HEK293 (cell line): ENCODE data around the gene CEP72.

ENCODE experiments used
- CTCF ChIA-PET: fragments of 350-600 bp; formaldehyde crosslinking; extraction: SDS; loops from one replicate; lab custom pipeline; 2021; ENCODE audit warnings: antibody characterized with exemption; lab: Yijun Ruan, JAX
- POLR2A ChIA-PET: fragments of 300-600 bp; formaldehyde crosslinking; extraction: SDS; loops from one replicate; lab custom pipeline; 2020; ENCODE audit warnings: antibody characterized with exemption, inconsistent platforms; lab: Yijun Ruan, JAX
- H3K27ac ChIP-seq: fragments of 200-500 bp; sonication (Bioruptor generic); 2 replicates; pipeline ENCODE4 v1.5.1; 2014; ENCODE audit warnings: low read depth, low read length, control low read depth, inconsistent platforms; ENCODE audit errors: extremely low read depth
- H3K36me3 ChIP-seq, 2 experiments: fragments of 200-500 bp in 1 of 2; sonication (Bioruptor generic) in 1 of 2; 1 replicate in 1 of 2; 2 replicates in 1 of 2; pipeline ENCODE4 v1.5.1; 2014 to 2017; ENCODE audit warnings: inconsistent platforms in 2 of 2, low read length in 2 of 2; ENCODE audit not compliant: control insufficient read depth in 2 of 2, insufficient read depth in 1 of 2
- H3K4me1 ChIP-seq: fragments of 200-500 bp; sonication (Bioruptor generic); 2 replicates; pipeline ENCODE4 v1.5.1; 2014; ENCODE audit warnings: mild to moderate bottlenecking, low read length, inconsistent platforms; ENCODE audit not compliant: control insufficient read depth, insufficient read depth
- H3K4me3 ChIP-seq: 2 replicates; pipeline ENCODE4 v1.5.1; 2011; ENCODE audit warnings: low read depth, mild to moderate bottlenecking, control low read depth, low read length, moderate library complexity
- H3K9me3 ChIP-seq: fragments of 200-500 bp; sonication (Bioruptor generic); 2 replicates; pipeline ENCODE4 v1.5.1; 2014; ENCODE audit warnings: low read depth, low read length, inconsistent platforms; ENCODE audit not compliant: control insufficient read depth, insufficient read depth
- BCL11A ChIP-seq: fragments of 450-650 bp; formaldehyde crosslinking; IDR thresholded peaks from 2 replicates; pipeline ENCODE4 v1.5.1; 2016; ENCODE audit warnings: low read depth, missing biosample characterization, missing genetic modification characterization
- GLIS1 ChIP-seq: fragments of 450-650 bp; formaldehyde crosslinking; IDR thresholded peaks from 2 replicates; pipeline ENCODE4 v1.5.1; 2016; ENCODE audit warnings: missing biosample characterization, missing genetic modification characterization
- HOXC10 ChIP-seq: sonication (generic); formaldehyde crosslinking; IDR thresholded peaks from 2 replicates; pipeline ENCODE4 v1.8.1; 2023; ENCODE audit warnings: mild to moderate bottlenecking, missing genetic modification reagents
- REPIN1 ChIP-seq: fragments of 450-650 bp; formaldehyde crosslinking; IDR thresholded peaks from 2 replicates; pipeline ENCODE4 v1.5.1; 2017; ENCODE audit warnings: missing biosample characterization, missing genetic modification characterization, low read depth
- SP3 ChIP-seq: fragments of 450-650 bp; formaldehyde crosslinking; IDR thresholded peaks from 2 replicates; pipeline ENCODE4 v1.5.1; 2016; ENCODE audit warnings: missing biosample characterization, missing genetic modification characterization
- ZBTB21 ChIP-seq: fragments of 450-650 bp; formaldehyde crosslinking; IDR thresholded peaks from 2 replicates; pipeline ENCODE4 v1.5.1; 2017; ENCODE audit warnings: missing biosample characterization, missing genetic modification characterization
- ZBTB8A ChIP-seq: fragments of 450-650 bp; formaldehyde crosslinking; IDR thresholded peaks from 2 replicates; pipeline ENCODE4 v1.5.1; 2016; ENCODE audit warnings: missing biosample characterization, missing genetic modification characterization
- ZIC2 ChIP-seq: fragments of 450-650 bp; formaldehyde crosslinking; IDR thresholded peaks from 2 replicates; pipeline ENCODE4 v1.5.1; 2016; ENCODE audit warnings: missing biosample characterization, missing genetic modification characterization
- ZNF140 ChIP-seq: fragments of 450-650 bp; formaldehyde crosslinking; IDR thresholded peaks from 2 replicates; pipeline ENCODE4 v1.5.1; 2016; ENCODE audit warnings: missing biosample characterization, missing genetic modification characterization
- ZNF211 ChIP-seq: fragments of 450-650 bp; formaldehyde crosslinking; IDR thresholded peaks from 2 replicates; pipeline ENCODE4 v1.5.1; 2016; ENCODE audit warnings: low read depth, missing biosample characterization, missing genetic modification characterization
- ZNF214 ChIP-seq: fragments of 450-650 bp; formaldehyde crosslinking; IDR thresholded peaks from 2 replicates; pipeline ENCODE4 v1.5.1; 2017; ENCODE audit warnings: missing biosample characterization, mild to moderate bottlenecking, missing genetic modification characterization, borderline replicate concordance
- ZNF223 ChIP-seq: fragments of 450-650 bp; formaldehyde crosslinking; IDR thresholded peaks from 2 replicates; pipeline ENCODE4 v1.5.1; 2016; ENCODE audit warnings: missing biosample characterization, missing genetic modification characterization
- ZNF266 ChIP-seq: fragments of 450-650 bp; formaldehyde crosslinking; IDR thresholded peaks from 2 replicates; pipeline ENCODE4 v1.5.1; 2016; ENCODE audit warnings: missing biosample characterization, missing genetic modification characterization, low read depth
- ZNF274 ChIP-seq, 2 experiments: fragments of 200-500 bp in 1 of 2; fragments of 450-650 bp in 1 of 2; sonication (Bioruptor generic) in 1 of 2; formaldehyde crosslinking in 1 of 2; IDR thresholded peaks; 2 replicates each; pipeline versions ENCODE4 v1.5.1 to v1.6.1; 2014 to 2016; ENCODE audit warnings: borderline replicate concordance in 1 of 2, inconsistent platforms in 1 of 2, low read length in 1 of 2, missing biosample characterization in 1 of 2, missing genetic modification characterization in 1 of 2
- ZNF292 ChIP-seq: fragments of 450-650 bp; formaldehyde crosslinking; IDR thresholded peaks from 2 replicates; pipeline ENCODE4 v1.5.1; 2016; ENCODE audit warnings: low read depth, missing biosample characterization, missing genetic modification characterization, borderline replicate concordance
- ZNF366 ChIP-seq: fragments of 450-650 bp; formaldehyde crosslinking; conservative IDR thresholded peaks from 2 replicates; pipeline ENCODE4 v1.5.1; 2016; ENCODE audit warnings: missing biosample characterization, missing genetic modification characterization
- ZNF394 ChIP-seq: fragments of 450-650 bp; formaldehyde crosslinking; IDR thresholded peaks from 2 replicates; pipeline ENCODE4 v1.5.1; 2016; ENCODE audit warnings: missing biosample characterization, missing genetic modification characterization, mild to moderate bottlenecking, moderate library complexity, borderline replicate concordance
- ZNF404 ChIP-seq: fragments of 450-650 bp; formaldehyde crosslinking; IDR thresholded peaks from 2 replicates; pipeline ENCODE4 v1.5.1; 2017; ENCODE audit warnings: missing biosample characterization, missing genetic modification characterization
- ZNF555 ChIP-seq: fragments of 450-650 bp; formaldehyde crosslinking; conservative IDR thresholded peaks from 2 replicates; pipeline ENCODE4 v1.5.1; 2017; ENCODE audit warnings: missing biosample characterization, mild to moderate bottlenecking, missing genetic modification characterization, inconsistent platforms
- ZNF585B ChIP-seq: fragments of 450-650 bp; formaldehyde crosslinking; IDR thresholded peaks from 2 replicates; pipeline ENCODE4 v1.5.1; 2016; ENCODE audit warnings: missing biosample characterization, missing genetic modification characterization
- ZNF610 ChIP-seq: fragments of 450-650 bp; formaldehyde crosslinking; IDR thresholded peaks from 2 replicates; pipeline ENCODE4 v1.5.1; 2016; ENCODE audit warnings: missing biosample characterization, missing genetic modification characterization, borderline replicate concordance
- ZNF621 ChIP-seq: fragments of 450-650 bp; formaldehyde crosslinking; IDR thresholded peaks from 2 replicates; pipeline ENCODE4 v1.5.1; 2017; ENCODE audit warnings: missing biosample characterization, missing genetic modification characterization
- ZNF624 ChIP-seq: fragments of 450-650 bp; formaldehyde crosslinking; IDR thresholded peaks from 2 replicates; pipeline ENCODE4 v1.5.1; 2017; ENCODE audit warnings: missing biosample characterization, missing genetic modification characterization
- ZNF791 ChIP-seq: fragments of 450-650 bp; formaldehyde crosslinking; IDR thresholded peaks from 2 replicates; pipeline ENCODE4 v1.5.1; 2016; ENCODE audit warnings: missing biosample characterization, missing genetic modification characterization
- ZSCAN23 ChIP-seq: fragments of 450-650 bp; formaldehyde crosslinking; IDR thresholded peaks from 2 replicates; pipeline ENCODE4 v1.5.1; 2016; ENCODE audit warnings: missing biosample characterization, missing genetic modification characterization
- ZXDB ChIP-seq: fragments of 450-650 bp; formaldehyde crosslinking; IDR thresholded peaks from 2 replicates; pipeline ENCODE4 v1.5.1; 2016; ENCODE audit warnings: missing biosample characterization, missing genetic modification characterization
- TF ChIP-seq, protein P1 (sequence below): fragments of 450-650 bp; formaldehyde crosslinking; IDR thresholded peaks from 2 replicates; pipeline ENCODE4 v1.5.1; 2016; ENCODE audit warnings: missing biosample characterization, missing genetic modification characterization
- TF ChIP-seq, protein P2 (sequence below): fragments of 450-650 bp; formaldehyde crosslinking; IDR thresholded peaks from 2 replicates; pipeline ENCODE4 v1.5.1; 2016; ENCODE audit warnings: missing biosample characterization, missing genetic modification characterization
- TF ChIP-seq, protein P3 (sequence below): fragments of 450-650 bp; formaldehyde crosslinking; IDR thresholded peaks from 2 replicates; pipeline ENCODE4 v1.5.1; 2016; ENCODE audit warnings: missing biosample characterization, missing genetic modification characterization
- TF ChIP-seq, protein P4 (sequence below): fragments of 450-650 bp; formaldehyde crosslinking; IDR thresholded peaks from 2 replicates; pipeline ENCODE4 v1.5.1; 2016; ENCODE audit warnings: missing biosample characterization, missing genetic modification characterization

The CEP72 gene

DNA sequence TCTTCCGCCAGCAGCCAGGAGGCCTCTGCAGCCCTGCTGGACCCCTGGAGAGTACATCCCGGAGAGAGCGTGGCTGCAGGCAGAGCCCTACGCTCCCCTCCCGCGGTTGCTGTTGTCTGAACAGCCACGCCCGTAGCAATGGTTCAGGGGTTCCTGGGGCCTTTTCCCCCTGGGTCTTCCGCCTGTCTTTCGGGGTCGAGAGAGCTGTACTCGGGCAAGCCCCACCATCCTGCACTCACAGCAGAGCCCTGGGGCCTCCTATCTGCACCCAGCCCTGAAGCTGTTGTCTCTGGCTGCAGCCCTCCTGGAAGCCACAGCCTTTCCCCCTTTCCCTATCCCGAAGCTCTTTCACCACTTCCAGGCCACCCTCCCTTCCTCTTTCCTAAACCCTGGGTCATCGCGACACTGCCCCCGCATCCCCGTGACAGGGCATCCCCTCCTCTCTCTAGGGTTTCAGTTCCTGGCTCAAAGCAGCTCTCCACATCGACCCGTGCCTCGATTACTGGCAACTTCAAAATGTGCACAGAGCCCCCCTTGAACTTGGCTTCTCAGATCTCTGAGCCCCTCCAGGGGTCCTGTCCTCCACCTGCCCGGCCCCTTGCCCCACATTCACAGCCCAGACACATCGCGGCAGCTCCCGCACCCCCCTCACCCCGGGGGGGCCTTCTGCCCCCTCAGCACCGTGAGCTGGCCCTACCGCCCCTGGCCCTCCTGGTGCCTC lies 43.9 kb upstream of the CEP72 start:
- Histone ChIP-seq H3K27ac (no peak overlapping the region), H3K4me3 (no peak overlapping the region), H3K9me3 (no peaks in the 10 kb centered on the region)
- CTCF ChIA-PET, result no interaction called here
- peak; percentile 59 for TF ChIP-seq ZIC2 (tag by site-specific recombination)
- peak; percentile 46 for TF ChIP-seq GLIS1 (tag by site-specific recombination)
- no peak for TF ChIP-seq ZNF274 (IDR thresholded peaks at IDR 0.05; ENCODE audit: low read length)
- no peak for TF ChIP-seq ZNF274 (tag by site-specific recombination; IDR thresholded peaks at IDR 0.05; ENCODE audit: borderline replicate concordance)
- no peak for TF ChIP-seq ZNF585B (tag by site-specific recombination)
- TF ChIP-seq, protein P1, sequence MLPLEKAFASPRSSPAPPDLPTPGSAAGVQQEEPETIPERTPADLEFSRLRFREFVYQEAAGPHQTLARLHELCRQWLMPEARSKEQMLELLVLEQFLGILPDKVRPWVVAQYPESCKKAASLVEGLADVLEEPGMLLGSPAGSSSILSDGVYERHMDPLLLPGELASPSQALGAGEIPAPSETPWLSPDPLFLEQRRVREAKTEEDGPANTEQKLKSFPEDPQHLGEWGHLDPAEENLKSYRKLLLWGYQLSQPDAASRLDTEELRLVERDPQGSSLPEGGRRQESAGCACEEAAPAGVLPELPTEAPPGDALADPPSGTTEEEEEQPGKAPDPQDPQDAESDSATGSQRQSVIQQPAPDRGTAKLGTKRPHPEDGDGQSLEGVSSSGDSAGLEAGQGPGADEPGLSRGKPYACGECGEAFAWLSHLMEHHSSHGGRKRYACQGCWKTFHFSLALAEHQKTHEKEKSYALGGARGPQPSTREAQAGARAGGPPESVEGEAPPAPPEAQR, result no peak
- no peak for TF ChIP-seq ZNF394 (tag by site-specific recombination)
- TF ChIP-seq ZBTB21 (tag by site-specific recombination), result no peak
- no peak for TF ChIP-seq ZNF404 (tag by site-specific recombination)
- TF ChIP-seq ZNF214 (tag by site-specific recombination), result no peak
- 0 out of 2 replicates have a peak, but pooled peaks have one; percentile 15 for TF ChIP-seq ZNF140 (tag by site-specific recombination)
- TF ChIP-seq, protein P2, sequence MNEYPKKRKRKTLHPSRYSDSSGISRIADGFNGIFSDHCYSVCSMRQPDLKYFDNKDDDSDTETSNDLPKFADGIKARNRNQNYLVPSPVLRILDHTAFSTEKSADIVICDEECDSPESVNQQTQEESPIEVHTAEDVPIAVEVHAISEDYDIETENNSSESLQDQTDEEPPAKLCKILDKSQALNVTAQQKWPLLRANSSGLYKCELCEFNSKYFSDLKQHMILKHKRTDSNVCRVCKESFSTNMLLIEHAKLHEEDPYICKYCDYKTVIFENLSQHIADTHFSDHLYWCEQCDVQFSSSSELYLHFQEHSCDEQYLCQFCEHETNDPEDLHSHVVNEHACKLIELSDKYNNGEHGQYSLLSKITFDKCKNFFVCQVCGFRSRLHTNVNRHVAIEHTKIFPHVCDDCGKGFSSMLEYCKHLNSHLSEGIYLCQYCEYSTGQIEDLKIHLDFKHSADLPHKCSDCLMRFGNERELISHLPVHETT (tag by site-specific recombination), result no peak
- no peak for TF ChIP-seq REPIN1
- no peak for TF ChIP-seq ZSCAN23 (tag by site-specific recombination)
- no peak for TF ChIP-seq ZNF555 (tag by site-specific recombination)
- no peak for TF ChIP-seq ZNF791
- TF ChIP-seq, all 188 proteins: peak for 3
- POLR2A ChIA-PET, result no interaction called here
- Histone ChIP-seq H3K4me1 (no peaks in the 10 kb centered on the region), H3K36me3 (no peaks in the 10 kb centered on the region)

DNA sequence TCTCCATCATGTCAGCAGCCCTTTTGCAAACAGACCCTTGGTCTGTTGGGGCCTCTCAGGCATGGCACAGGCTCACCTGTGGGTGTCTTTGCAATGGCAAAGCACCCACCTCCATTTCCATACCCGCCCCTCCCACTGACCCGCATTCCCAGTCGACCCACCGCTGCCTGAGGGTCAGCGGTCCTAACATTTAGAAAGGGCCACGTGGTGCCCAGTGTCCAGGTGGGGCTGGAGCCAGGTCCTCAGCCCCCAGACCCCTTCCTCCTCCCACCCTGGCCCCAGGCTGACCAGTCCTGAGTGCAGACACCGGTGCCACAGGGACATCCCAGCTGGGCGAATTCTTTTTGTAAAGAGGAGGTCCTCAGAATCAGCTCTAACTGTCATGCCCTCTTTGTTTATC lies 43.3 kb upstream of the CEP72 start:
- ChIA-PET POLR2A (no interaction called here), CTCF (no interaction called here)
- Histone ChIP-seq H3K27ac (no peak overlapping the region), H3K9me3 (no peaks in the 10 kb centered on the region), H3K36me3 (no peaks in the 10 kb centered on the region), H3K4me3 (no peak overlapping the region), H3K4me1 (no peaks in the 10 kb centered on the region)
- TF ChIP-seq, protein P3, sequence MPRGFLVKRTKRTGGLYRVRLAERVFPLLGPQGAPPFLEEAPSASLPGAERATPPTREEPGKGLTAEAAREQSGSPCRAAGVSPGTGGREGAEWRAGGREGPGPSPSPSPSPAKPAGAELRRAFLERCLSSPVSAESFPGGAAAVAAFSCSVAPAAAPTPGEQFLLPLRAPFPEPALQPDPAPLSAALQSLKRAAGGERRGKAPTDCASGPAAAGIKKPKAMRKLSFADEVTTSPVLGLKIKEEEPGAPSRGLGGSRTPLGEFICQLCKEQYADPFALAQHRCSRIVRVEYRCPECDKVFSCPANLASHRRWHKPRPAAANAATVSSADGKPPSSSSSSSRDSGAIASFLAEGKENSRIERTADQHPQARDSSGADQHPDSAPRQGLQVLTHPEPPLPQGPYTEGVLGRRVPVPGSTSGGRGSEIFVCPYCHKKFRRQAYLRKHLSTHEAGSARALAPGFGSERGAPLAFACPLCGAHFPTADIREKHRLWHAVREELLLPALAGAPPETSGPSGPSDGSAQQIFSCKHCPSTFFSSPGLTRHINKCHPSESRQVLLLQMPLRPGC, result no peak
- TF ChIP-seq ZNF621 (no peak), ZNF292 (tag by site-specific recombination) (no peak), ZNF266 (tag by site-specific recombination) (no peak), ZNF366 (tag by site-specific recombination) (no peak), ZBTB8A (tag by site-specific recombination) (no peak), HOXC10 (CRISPR knock-in tag) (no peak), ZNF211 (no peak), ZNF624 (tag by site-specific recombination) (no peak), ZNF610 (tag by site-specific recombination) (no peak), BCL11A (no peak), ZXDB (tag by site-specific recombination) (no peak), ZNF223 (tag by site-specific recombination) (no peak), SP3 (no peak)
- TF ChIP-seq, protein P4, sequence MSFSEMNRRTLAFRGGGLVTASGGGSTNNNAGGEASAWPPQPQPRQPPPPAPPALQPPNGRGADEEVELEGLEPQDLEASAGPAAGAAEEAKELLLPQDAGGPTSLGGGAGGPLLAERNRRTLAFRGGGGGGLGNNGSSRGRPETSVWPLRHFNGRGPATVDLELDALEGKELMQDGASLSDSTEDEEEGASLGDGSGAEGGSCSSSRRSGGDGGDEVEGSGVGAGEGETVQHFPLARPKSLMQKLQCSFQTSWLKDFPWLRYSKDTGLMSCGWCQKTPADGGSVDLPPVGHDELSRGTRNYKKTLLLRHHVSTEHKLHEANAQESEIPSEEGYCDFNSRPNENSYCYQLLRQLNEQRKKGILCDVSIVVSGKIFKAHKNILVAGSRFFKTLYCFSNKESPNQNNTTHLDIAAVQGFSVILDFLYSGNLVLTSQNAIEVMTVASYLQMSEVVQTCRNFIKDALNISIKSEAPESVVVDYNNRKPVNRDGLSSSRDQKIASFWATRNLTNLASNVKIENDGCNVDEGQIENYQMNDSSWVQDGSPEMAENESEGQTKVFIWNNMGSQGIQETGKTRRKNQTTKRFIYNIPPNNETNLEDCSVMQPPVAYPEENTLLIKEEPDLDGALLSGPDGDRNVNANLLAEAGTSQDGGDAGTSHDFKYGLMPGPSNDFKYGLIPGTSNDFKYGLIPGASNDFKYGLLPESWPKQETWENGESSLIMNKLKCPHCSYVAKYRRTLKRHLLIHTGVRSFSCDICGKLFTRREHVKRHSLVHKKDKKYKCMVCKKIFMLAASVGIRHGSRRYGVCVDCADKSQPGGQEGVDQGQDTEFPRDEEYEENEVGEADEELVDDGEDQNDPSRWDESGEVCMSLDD (tag by site-specific recombination), result no peak
